A673 (cell line): ENCODE results near the gene SPRED3.

ENCODE experiments used
- CTCF ChIP-seq: fragments of 300-800, 200-600 bp; sonication (generic); conservative IDR thresholded peaks from 2 replicates; pipeline ENCODE4 v1.5.1; 2017; ENCODE audit warnings: low read depth, mild to moderate bottlenecking, antibody characterized with exemption, low read length, moderate library complexity, mixed read lengths
- EZH2 ChIP-seq: fragments of 200-600 bp; sonication (generic); IDR thresholded peaks from 2 replicates; pipeline ENCODE4 v1.6.1; 2017; ENCODE audit warnings: borderline replicate concordance, low read depth, mild to moderate bottlenecking, mixed read lengths, antibody characterized with exemption, low read length; ENCODE audit not compliant: poor library complexity, severe bottlenecking

GRCh38 chr19:38359242-38360021, 29.1 kb upstream of the SPRED3 start:
- TF ChIP-seq CTCF (no peak), EZH2 (no peak)
